Skeletal muscle cell (primary cell): ENCODE measurements around the gene PAX6.
"Not testable (repeated sequence)": the region's sequence is repeated elsewhere in the genome, so short reads cannot be mapped to it uniquely, and the experiment has no call there.

ENCODE experiments used
- DNase-seq: peaks from one replicate; pipeline ENCODE4 v3.0.0-alpha.2; 2010; ENCODE audit warnings: low read depth
- H3K4me3 ChIP-seq: 2 replicates; pipeline ENCODE4 v1.5.1; 2011; ENCODE audit warnings: low read depth, mild to moderate bottlenecking, control low read depth, low read length, moderate library complexity

The PAX6 gene

GRCh38 chr11:31782257-31782656 is 28.9 kb downstream of the PAX6 start:
- DNase-seq: no peak
- no peak overlapping the region for H3K4me3 ChIP-seq

- DNase-seq: no peak
- H3K4me3 ChIP-seq: no peak overlapping the region
Measured at GRCh38 chr11:31780480-31780971, 30.6 kb downstream of the PAX6 start.

- no peak for DNase-seq
- no peak overlapping the region for H3K4me3 ChIP-seq
Measured at GRCh38 chr11:31780078-31780477, 31.0 kb downstream of the PAX6 start.

GRCh38 chr11:31779374-31779791 is 31.7 kb downstream of the PAX6 start:
- H3K4me3 ChIP-seq: no peak overlapping the region
- DNase-seq: peak; percentile 43

DNA sequence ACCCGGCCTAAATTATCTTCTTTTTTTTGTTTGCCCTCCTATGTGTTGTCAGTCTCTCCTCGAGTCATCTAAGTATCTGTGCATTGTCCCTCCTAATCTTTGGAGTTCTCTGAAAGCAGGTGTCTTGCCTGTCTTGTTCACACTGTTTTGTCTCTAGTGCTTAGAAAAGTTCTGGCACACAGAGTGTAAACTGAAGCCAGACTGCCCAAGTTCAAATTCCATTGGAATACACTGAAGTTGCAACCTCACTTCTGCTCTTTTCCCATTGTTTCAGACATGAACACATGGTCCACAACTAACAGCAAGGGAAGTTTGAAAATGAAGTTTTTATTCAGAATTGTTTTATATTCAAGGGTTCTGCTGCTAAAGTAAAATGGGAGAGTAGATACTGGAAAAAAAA is 38.7 kb downstream of the PAX6 start:
- no peak for DNase-seq
- no peak overlapping the region for H3K4me3 ChIP-seq

DNA sequence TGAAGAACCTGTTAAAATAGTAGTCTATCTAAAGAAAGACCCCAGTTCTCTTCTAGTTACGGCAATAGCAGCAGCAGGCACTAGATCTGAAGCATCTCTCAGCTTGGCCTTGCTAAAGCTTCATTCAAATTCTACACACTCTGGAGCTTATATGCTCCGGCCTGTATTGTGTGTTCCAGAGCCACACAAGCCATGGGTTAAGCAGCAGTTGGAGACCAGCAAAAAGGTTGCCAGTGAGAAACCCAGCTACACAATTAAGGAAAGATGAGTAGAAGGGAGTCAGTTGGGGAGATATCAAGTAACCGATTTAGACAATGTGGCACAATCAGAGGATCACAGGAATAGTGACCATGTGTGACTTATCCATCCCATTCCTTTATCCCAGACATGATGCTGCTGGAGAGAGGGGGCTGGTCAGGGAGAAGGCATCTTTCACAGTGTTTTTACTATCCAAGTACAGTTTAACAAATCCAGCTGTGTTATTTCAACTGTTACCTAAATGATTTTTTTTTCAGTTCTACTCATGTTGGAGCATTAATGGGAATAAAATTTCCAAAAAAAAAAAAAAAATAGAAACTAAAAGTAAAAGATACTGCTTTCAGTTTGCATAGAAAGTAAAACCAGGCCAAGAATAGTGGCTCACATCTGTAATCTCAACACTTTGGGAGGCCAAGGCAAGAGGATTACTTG is 41.0 kb downstream of the PAX6 start:
- no peak for DNase-seq

GRCh38 chr11:31768749-31769640 is 42.1 kb downstream of the PAX6 start:
- DNase-seq: no peak

More for the DNA sequence above, 41.0 kb downstream of the PAX6 start:
- no peak overlapping the region for H3K4me3 ChIP-seq

GRCh38 chr11:31767685-31768084 is 43.4 kb downstream of the PAX6 start:
- no peak for DNase-seq
- H3K4me3 ChIP-seq: no peak overlapping the region

More at GRCh38 chr11:31768749-31769640, 42.1 kb downstream of the PAX6 start:
- no peak overlapping the region for H3K4me3 ChIP-seq

- DNase-seq: no peak
- no peak overlapping the region for H3K4me3 ChIP-seq
Measured at GRCh38 chr11:31767066-31767465, 44.1 kb downstream of the PAX6 start.

DNA sequence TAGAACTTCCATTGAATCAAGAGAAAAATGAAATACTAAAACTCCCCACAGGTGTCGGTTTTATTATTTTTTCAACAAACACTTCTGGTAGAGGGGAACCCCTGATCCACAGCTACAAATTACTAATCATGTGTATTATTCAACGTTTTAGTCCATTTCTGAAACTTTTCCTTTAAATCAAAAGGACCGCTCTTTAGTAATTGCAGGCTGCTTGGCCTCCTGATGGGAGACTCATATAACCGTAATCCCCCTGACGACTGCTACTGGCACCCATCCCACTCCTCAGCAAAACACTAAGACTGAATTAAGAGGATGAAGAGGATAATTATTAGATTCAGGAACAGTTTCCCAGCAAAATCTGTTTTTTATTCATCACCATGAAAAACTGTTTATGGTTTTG is 46.4 kb downstream of the PAX6 start:
- no peak for DNase-seq
- H3K4me3 ChIP-seq: no peak overlapping the region

GRCh38 chr11:31764261-31764660 is 46.9 kb downstream of the PAX6 start:
- H3K4me3 ChIP-seq: no peak overlapping the region
- no peak for DNase-seq

DNA sequence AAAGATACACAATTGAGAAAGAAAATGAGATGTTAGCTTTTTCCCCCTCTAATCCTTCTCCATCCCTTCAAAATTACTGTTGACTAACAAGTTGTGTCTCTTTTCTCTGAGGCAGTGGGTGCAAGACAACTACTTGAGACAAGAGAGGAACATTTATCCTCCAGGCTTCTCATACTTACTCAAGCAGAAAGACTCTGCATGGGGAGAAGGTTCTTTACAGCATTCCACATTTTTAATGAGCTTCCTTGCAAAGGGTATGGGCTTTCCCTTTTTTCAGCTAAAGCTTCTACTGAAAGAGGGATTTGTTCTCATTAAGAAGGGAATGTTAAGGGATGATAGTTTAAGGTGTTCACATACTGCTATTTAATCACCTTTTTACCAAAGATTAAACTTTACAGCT is 47.8 kb downstream of the PAX6 start:
- no peak for DNase-seq
- H3K4me3 ChIP-seq: no peak overlapping the region

DNA sequence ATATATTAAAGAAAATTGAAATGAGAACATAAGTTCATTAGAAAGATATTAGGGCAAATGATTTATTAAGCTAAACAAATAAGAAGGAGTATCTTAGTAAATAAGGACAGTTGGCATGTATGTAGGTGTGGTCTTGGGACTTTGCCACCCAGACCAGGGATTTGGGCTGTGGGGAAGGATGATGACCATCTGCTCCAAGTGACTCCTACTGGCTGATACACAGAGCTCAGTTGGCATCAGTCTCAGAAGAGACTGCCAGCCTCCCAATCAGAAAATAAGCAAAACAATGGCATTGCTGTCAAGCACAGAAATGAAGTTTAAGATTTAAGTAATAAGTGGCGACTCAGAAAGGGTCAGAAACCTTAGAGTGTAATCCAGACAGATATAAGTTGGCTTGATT is 49.5 kb downstream of the PAX6 start:
- DNase-seq: no peak
- H3K4me3 ChIP-seq: no peak overlapping the region

- DNase-seq: no peak
- no peak overlapping the region for H3K4me3 ChIP-seq
Measured at GRCh38 chr11:31757260-31757835, 53.8 kb downstream of the PAX6 start.

GRCh38 chr11:31747581-31747980 is 63.5 kb downstream of the PAX6 start:
- no peak overlapping the region for H3K4me3 ChIP-seq

DNA sequence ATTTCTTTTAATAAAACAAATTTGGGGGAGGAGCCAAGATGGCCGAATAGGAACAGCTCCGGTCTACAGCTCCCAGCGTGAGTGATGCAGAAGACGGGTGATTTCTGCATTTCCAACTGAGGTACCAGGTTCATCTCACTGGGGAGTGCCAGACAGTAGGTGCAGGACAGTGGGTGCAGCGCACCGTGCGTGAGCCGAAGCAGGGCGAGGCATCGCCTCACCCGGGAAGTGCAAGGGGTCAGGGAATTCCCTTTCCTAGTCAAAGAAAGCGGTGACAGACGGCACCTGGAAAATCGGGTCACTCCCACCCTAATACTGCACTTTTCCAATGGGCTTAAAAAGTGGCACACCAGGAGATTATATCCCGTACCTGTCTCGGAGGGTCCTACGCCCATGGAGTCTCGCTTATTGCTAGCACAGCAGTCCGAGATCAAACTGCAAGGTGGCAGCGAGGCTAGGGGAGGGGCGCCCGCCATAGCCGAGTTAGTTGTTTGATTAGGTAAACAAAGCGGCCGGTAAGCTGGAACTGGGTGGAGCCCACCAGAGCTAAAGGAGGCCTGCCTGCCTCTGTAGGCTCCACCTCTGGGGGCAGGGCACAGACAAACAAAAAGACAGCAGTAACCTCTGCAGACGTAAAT is 70.3 kb downstream of the PAX6 start:
- not testable (repeated sequence) for H3K4me3 ChIP-seq, DNase-seq

More at GRCh38 chr11:31747581-31747980, 63.5 kb downstream of the PAX6 start:
- no peak for DNase-seq

DNA sequence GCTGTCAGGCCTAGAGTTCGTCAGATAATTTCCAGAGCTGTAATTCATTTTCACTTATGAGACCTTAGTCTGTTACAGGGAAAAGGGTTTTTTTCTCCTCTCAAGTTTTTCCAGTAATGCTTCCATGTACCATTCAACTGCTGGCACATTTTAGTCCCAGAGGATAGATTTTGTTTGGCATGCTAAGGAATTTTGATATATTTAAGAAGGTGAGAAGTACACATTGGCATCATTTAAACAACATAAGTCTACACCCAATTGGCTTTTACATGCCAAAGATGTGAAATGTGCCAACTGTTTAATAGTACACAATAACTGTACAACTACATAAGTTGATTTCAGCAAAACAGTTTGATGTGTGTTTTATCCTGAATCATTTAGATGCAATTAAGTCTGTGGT is 71.0 kb downstream of the PAX6 start:
- no peak for DNase-seq

More for the DNA sequence above, 71.0 kb downstream of the PAX6 start:
- H3K4me3 ChIP-seq: no peak overlapping the region
